ENCODE measurements around the gene AP3B1.
"Not testable (repeated sequence)": the region's sequence is repeated elsewhere in the genome, so short reads cannot be mapped to it uniquely, and the experiment has no call there.

AP3B1 gene

DNA sequence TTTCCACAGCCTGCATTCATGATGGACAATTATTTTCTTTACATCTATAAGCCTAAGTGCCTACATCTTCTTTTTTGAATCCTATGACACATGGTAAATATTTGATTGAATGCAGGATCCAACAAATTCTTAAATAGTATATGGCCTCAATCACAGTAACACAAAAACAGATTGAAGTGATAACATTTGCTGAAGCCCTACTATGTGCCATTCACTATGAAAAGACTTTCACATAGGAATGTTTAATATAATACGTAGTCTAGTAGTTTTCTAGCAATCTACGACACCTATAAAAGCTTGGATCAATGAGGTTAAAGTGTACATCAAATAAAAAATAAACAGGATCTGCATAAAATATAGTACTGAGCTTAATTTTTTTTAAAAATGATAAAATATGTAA is 231.0 kb downstream of the AP3B1 start:
- TF ChIP-seq, protein P1, sequence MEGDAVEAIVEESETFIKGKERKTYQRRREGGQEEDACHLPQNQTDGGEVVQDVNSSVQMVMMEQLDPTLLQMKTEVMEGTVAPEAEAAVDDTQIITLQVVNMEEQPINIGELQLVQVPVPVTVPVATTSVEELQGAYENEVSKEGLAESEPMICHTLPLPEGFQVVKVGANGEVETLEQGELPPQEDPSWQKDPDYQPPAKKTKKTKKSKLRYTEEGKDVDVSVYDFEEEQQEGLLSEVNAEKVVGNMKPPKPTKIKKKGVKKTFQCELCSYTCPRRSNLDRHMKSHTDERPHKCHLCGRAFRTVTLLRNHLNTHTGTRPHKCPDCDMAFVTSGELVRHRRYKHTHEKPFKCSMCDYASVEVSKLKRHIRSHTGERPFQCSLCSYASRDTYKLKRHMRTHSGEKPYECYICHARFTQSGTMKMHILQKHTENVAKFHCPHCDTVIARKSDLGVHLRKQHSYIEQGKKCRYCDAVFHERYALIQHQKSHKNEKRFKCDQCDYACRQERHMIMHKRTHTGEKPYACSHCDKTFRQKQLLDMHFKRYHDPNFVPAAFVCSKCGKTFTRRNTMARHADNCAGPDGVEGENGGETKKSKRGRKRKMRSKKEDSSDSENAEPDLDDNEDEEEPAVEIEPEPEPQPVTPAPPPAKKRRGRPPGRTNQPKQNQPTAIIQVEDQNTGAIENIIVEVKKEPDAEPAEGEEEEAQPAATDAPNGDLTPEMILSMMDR (conservative IDR thresholded peaks at IDR 0.05; ENCODE audit: control insufficient read depth, insufficient read depth, low read depth, low read length), result no peak
- no peak for DNase-seq (ENCODE audit: low read depth)
- H3K4me3 ChIP-seq (ENCODE audit: control insufficient read depth, low read depth, low read length), result no peak overlapping the region

DNA sequence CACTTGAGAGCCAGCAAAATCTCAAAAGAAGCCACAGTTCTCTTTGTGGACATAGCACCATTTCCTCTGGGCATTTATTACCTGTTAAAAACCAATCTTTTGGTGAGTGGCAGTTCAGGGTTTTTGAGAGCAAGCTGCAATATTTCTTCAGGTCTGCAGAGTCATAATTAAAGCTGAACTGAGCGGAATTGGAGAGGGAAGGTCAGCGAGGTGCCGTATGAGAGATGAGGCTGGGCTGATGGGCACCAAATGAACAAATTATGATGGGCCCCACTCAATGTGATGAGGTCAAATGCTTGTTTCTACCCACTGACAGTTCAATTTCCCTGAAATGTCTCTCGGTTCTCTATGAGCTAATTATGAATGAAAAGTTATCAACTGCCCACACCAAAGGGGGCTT is 231.9 kb downstream of the AP3B1 start:
- DNase-seq (ENCODE audit: low read depth), result no peak
- H3K4me3 ChIP-seq (ENCODE audit: control insufficient read depth, low read depth, low read length), result no peak overlapping the region
- TF ChIP-seq, protein P1 (conservative IDR thresholded peaks at IDR 0.05; ENCODE audit: control insufficient read depth, insufficient read depth, low read depth, low read length), result no peak

DNA sequence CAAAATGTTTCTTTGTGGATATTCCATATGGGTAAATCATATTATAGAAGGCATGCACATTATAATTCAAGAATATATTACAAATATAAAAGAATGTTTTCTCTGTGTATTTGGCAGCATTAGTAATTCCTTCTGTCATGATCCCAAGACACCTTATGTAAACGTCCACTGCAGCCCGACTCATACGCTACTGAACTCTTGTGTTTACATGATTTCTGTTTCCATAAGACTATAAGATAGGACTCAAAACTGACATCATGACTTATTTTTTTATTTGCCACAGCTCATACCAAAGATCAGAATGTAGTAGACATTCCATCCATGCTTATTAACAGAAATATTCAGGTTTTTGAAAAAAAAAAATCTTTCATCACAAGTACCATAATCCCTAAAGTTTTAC is 234.1 kb downstream of the AP3B1 start:
- no peak overlapping the region for H3K4me3 ChIP-seq (ENCODE audit: control insufficient read depth, low read depth, low read length)
- peak; percentile 49 for DNase-seq (ENCODE audit: low read depth)
- TF ChIP-seq, protein P1 (conservative IDR thresholded peaks at IDR 0.05; ENCODE audit: control insufficient read depth, insufficient read depth, low read depth, low read length), result no peak

DNA sequence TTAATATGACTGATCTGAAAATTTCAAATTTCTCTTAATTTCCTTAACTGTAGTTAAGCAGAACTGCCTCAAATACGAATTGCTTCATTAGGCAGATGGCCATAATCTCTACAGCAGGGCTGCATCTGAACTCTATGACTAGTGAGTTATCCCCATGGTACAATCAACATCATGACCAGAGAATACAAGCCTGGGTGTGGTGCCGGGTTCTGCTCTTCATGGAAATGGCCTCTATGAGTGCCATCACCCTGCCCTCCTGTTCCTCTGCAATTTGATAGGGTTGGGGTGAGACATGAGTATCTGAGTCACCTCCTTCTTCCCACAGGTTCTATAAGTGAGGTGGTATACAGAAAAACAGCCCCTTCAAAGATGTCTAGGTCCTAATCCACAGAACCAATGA is 235.9 kb downstream of the AP3B1 start:
- TF ChIP-seq, protein P1 (conservative IDR thresholded peaks at IDR 0.05; ENCODE audit: control insufficient read depth, insufficient read depth, low read depth, low read length), result no peak
- DNase-seq (ENCODE audit: low read depth), result peak; percentile 6
- H3K4me3 ChIP-seq (ENCODE audit: control insufficient read depth, low read depth, low read length), result no peak overlapping the region

DNA sequence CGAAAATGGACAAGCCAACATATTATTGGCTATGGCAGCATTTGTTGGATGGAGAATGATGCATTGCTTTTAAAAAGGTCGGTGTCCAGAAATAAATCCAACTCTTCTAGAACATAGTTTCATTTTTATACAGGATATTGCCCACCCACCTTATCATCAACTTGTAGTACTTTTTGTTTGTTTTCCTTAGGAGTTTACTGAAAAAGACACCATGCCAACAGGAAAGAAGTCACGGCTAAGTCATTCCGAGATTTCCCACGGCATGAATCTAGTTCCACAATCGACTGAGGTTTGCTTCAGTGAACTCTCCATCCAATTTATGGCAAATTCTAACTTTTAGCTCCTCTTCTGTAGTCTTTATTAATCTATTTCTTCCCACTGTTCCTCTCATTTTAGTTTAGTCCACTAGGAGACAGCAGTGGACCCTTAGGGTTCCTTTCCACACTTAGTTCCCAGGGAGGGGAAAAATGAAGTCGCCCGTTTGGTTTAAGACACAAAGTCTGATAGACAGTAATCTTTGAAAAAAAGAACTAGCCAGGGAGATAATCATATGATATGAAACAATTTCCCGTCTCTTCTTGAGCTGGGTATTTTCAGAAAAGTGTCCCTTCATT is 237.5 kb downstream of the AP3B1 start:
- DNase-seq (ENCODE audit: low read depth), result no peak
- H3K4me3 ChIP-seq (ENCODE audit: control insufficient read depth, low read depth, low read length), result no peak overlapping the region
- TF ChIP-seq, protein P1 (conservative IDR thresholded peaks at IDR 0.05; ENCODE audit: control insufficient read depth, insufficient read depth, low read depth, low read length), result no peak

DNA sequence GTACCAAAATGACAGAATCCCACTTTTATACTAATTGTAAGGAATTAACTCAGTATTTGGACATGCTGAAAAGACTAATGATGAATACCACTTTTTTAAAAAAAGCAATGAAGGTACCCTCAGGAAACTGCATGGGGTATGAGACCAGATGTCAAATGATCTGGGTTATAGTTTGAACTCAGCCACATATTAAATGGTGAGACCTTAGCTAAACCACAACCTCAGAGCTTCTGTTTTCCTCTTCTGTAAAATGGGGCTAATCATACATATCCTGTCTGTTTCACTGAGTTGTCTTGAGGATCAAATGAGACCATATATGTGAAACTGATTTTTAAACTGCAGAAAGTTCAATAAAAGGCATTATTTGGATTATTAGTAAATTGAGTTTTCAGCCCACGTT is 238.4 kb downstream of the AP3B1 start:
- H3K4me3 ChIP-seq (ENCODE audit: control insufficient read depth, low read depth, low read length), result no peak overlapping the region
- no peak for DNase-seq (ENCODE audit: low read depth)
- TF ChIP-seq, protein P1 (conservative IDR thresholded peaks at IDR 0.05; ENCODE audit: control insufficient read depth, insufficient read depth, low read depth, low read length), result no peak

DNA sequence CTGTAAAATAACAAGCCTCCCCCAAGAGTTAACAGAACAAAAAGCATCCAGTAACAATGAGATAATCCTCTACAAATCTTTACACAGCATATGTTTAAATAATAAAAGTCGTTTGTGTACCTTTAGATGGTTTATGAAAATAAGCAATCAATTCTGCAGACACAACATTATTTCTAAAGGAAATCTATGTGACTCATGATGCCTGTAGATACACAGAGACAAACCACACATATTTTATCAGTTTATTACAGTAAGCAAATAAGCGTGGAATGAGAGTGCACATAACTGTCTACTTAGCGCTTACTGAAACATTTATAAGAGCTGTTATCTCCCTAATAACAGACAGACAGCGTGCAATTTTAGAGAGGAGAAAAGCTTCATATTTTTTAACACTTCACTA is 243.6 kb downstream of the AP3B1 start:
- DNase-seq (ENCODE audit: low read depth), result no peak
- TF ChIP-seq, protein P1 (conservative IDR thresholded peaks at IDR 0.05; ENCODE audit: control insufficient read depth, insufficient read depth, low read depth, low read length), result no peak
- no peak overlapping the region for H3K4me3 ChIP-seq (ENCODE audit: control insufficient read depth, low read depth, low read length)

DNA sequence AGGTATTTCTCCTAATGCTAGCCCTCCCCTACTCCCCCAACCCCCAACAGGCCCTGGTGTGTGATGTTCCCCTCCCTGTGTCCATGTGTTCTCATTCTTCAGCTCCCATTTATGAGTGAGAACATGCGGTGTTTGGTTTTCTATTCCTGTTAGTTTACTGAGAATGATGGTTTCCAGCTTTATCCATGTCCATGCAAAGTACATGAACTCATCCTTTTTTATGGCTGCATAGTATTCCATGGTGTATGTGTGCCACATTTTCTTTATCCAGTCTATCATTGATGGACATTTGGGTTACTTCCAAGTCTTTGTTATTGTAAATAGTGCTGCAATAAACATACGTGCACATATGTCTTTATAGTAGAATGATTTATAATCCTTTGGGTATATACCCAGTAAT is 247.7 kb downstream of the AP3B1 start:
- DNase-seq (ENCODE audit: low read depth); H3K4me3 ChIP-seq (ENCODE audit: control insufficient read depth, low read depth, low read length): not testable (repeated sequence)

Data from fibroblast of mammary gland (primary cell).